Skeletal muscle satellite cell (primary cell): ENCODE results near the gene ATXN1.
A peak's percentile ranks its signal among the peaks of the same experiment; 100 is the strongest.

Experiments used
- H3K27me3 ChIP-seq: 2 replicates; pipeline ENCODE4 v1.7.0; 2013; ENCODE audit warnings: low read length; ENCODE audit not compliant: control insufficient read depth, insufficient read depth
- H3K36me3 ChIP-seq: 2 replicates; pipeline ENCODE4 v1.7.0; 2013; ENCODE audit warnings: mild to moderate bottlenecking, control low read depth, low read length; ENCODE audit not compliant: insufficient read depth
- H3K4me1 ChIP-seq: 2 replicates; pipeline ENCODE4 v1.7.0; 2013; ENCODE audit warnings: low read length; ENCODE audit not compliant: control insufficient read depth, insufficient read depth
- H3K4me2 ChIP-seq: 2 replicates; pipeline ENCODE4 v1.7.0; 2013; ENCODE audit warnings: mild to moderate bottlenecking, low read length
- H3K4me3 ChIP-seq: 2 replicates; pipeline ENCODE4 v1.7.0; 2013; ENCODE audit warnings: low read length
- H3K9ac ChIP-seq: 2 replicates; pipeline ENCODE4 v1.7.0; 2013; ENCODE audit warnings: mild to moderate bottlenecking, low read depth, low read length, moderate library complexity
- H3K9me3 ChIP-seq: replicated peaks from 2 replicates; pipeline ENCODE4 v1.7.0; 2013; ENCODE audit warnings: mild to moderate bottlenecking, control low read depth, low read length

The ATXN1 gene

GRCh38 chr6:16767765-16768476, 6.7 kb upstream of the ATXN1 start:
- Histone ChIP-seq H3K4me2 (peak overlapping the region; percentile 73), H3K4me3 (no peak overlapping the region), H3K9me3 (no peaks in the 10 kb centered on the region), H3K9ac (no peak overlapping the region), H3K27me3 (no peaks in the 10 kb centered on the region), H3K4me1 (peaks cover 74% of the 10 kb centered on the region), H3K36me3 (no peaks in the 10 kb centered on the region)

- no peak overlapping the region for H3K4me3 ChIP-seq
- H3K27me3 ChIP-seq, result no peaks in the 10 kb centered on the region
- H3K4me2 ChIP-seq, result peak overlapping the region; percentile 73
- H3K9ac ChIP-seq, result no peak overlapping the region
- H3K36me3 ChIP-seq, result no peaks in the 10 kb centered on the region
- H3K9me3 ChIP-seq, result no peaks in the 10 kb centered on the region
- peaks cover 79% of the 10 kb centered on the region for H3K4me1 ChIP-seq
Observed at GRCh38 chr6:16766836-16767745, 5.8 kb upstream of the ATXN1 start.

GRCh38 chr6:16766043-16766536, 4.8 kb upstream of the ATXN1 start:
- Histone ChIP-seq H3K27me3 (no peaks in the 10 kb centered on the region), H3K4me2 (peak overlapping the region; percentile 39), H3K4me3 (no peak overlapping the region), H3K4me1 (peaks cover 82% of the 10 kb centered on the region), H3K9ac (peak overlapping the region; percentile 3), H3K9me3 (no peaks in the 10 kb centered on the region), H3K36me3 (no peaks in the 10 kb centered on the region)

GRCh38 chr6:16765235-16765634, 4.0 kb upstream of the ATXN1 start:
- Histone ChIP-seq H3K4me3 (no peak overlapping the region), H3K9ac (peak overlapping the region; percentile 3), H3K36me3 (no peaks in the 10 kb centered on the region), H3K27me3 (no peaks in the 10 kb centered on the region), H3K4me1 (peaks cover 75% of the 10 kb centered on the region), H3K4me2 (no peak overlapping the region), H3K9me3 (no peaks in the 10 kb centered on the region)

GRCh38 chr6:16764188-16764950, 3.1 kb upstream of the ATXN1 start:
- H3K4me3 ChIP-seq, result no peak overlapping the region
- H3K9me3 ChIP-seq, result no peaks in the 10 kb centered on the region
- H3K4me1 ChIP-seq, result peaks cover 68% of the 10 kb centered on the region
- no peak overlapping the region for H3K4me2 ChIP-seq
- no peaks in the 10 kb centered on the region for H3K36me3 ChIP-seq
- no peak overlapping the region for H3K9ac ChIP-seq
- no peaks in the 10 kb centered on the region for H3K27me3 ChIP-seq

GRCh38 chr6:16762550-16763477, 1.6 kb upstream of the ATXN1 start:
- Histone ChIP-seq H3K4me2 (peak overlapping the region; percentile 95), H3K4me1 (peaks cover 63% of the 10 kb centered on the region), H3K4me3 (peak overlapping the region; percentile 88), H3K36me3 (no peaks in the 10 kb centered on the region), H3K9ac (peak overlapping the region; percentile 67), H3K9me3 (no peaks in the 10 kb centered on the region), H3K27me3 (no peaks in the 10 kb centered on the region)

GRCh38 chr6:16762268-16762549, 949 bp upstream of the ATXN1 start:
- peak overlapping the region; percentile 95 for H3K4me2 ChIP-seq
- no peaks in the 10 kb centered on the region for H3K9me3 ChIP-seq
- H3K36me3 ChIP-seq, result no peaks in the 10 kb centered on the region
- H3K27me3 ChIP-seq, result no peaks in the 10 kb centered on the region
- peak overlapping the region; percentile 67 for H3K9ac ChIP-seq
- H3K4me1 ChIP-seq, result peaks cover 57% of the 10 kb centered on the region
- H3K4me3 ChIP-seq, result peak overlapping the region; percentile 88

GRCh38 chr6:16761471-16762267, 409 bp upstream of the ATXN1 start:
- Histone ChIP-seq H3K4me3 (peak overlapping the region; percentile 88), H3K27me3 (no peaks in the 10 kb centered on the region), H3K9ac (peak overlapping the region; percentile 93), H3K4me1 (peaks cover 52% of the 10 kb centered on the region), H3K36me3 (no peaks in the 10 kb centered on the region), H3K9me3 (no peaks in the 10 kb centered on the region), H3K4me2 (peak overlapping the region; percentile 95)

GRCh38 chr6:16759646-16760515, 1.4 kb downstream of the ATXN1 start:
- no peaks in the 10 kb centered on the region for H3K27me3 ChIP-seq
- H3K9ac ChIP-seq, result peak overlapping the region; percentile 93
- H3K4me1 ChIP-seq, result peaks cover 36% of the 10 kb centered on the region
- no peaks in the 10 kb centered on the region for H3K9me3 ChIP-seq
- H3K4me3 ChIP-seq, result peak overlapping the region; percentile 88
- H3K4me2 ChIP-seq, result peak overlapping the region; percentile 89
- H3K36me3 ChIP-seq, result no peaks in the 10 kb centered on the region
